VCaP (cell line): Measurements from ENCODE around the gene COA5.

ENCODE experiments used
- H3K27ac ChIP-seq: fragments of 450-650 bp; 2 replicates; pipeline ENCODE4 v1.5.1; 2017
- CTCF ChIP-seq: fragments of 450-650 bp; conservative IDR thresholded peaks from 2 replicates; pipeline ENCODE4 v1.5.1; 2017; ENCODE audit warnings: mild to moderate bottlenecking, moderate library complexity

Gene COA5

GRCh38 chr2:98578231-98578630, 30.1 kb downstream of the COA5 start:
- TF ChIP-seq CTCF, result no peak

GRCh38 chr2:98577313-98577712, 31.0 kb downstream of the COA5 start:
- TF ChIP-seq CTCF, result peak; percentile 60
- no peak overlapping the region for H3K27ac ChIP-seq

More at GRCh38 chr2:98578231-98578630, 30.1 kb downstream of the COA5 start:
- H3K27ac ChIP-seq, result no peak overlapping the region

- TF ChIP-seq CTCF, result no peak
- no peak overlapping the region for H3K27ac ChIP-seq
These were observed 31.5 kb downstream of the COA5 start for GRCh38 chr2:98576666-98577312.

GRCh38 chr2:98573426-98573825, 34.9 kb downstream of the COA5 start:
- no peak overlapping the region for H3K27ac ChIP-seq
- no peak for TF ChIP-seq CTCF

- H3K27ac ChIP-seq, result no peak overlapping the region
- no peak for TF ChIP-seq CTCF
These were observed 35.6 kb downstream of the COA5 start for GRCh38 chr2:98572676-98573075.

GRCh38 chr2:98572211-98572610, 36.1 kb downstream of the COA5 start:
- no peak overlapping the region for H3K27ac ChIP-seq
- no peak for TF ChIP-seq CTCF

- no peak overlapping the region for H3K27ac ChIP-seq
- TF ChIP-seq CTCF, result no peak
These were observed 36.5 kb downstream of the COA5 start for GRCh38 chr2:98571796-98572195.
